Stomach (tissue), 9 donors: ENCODE data around the gene VAV2. TPM values are rescaled to one million over a fixed set of nuclear protein-coding genes. Genes with fewer than 3 reads are reported as not detected.

ENCODE experiments used
- DNase-seq, 2 donors: peaks; one replicate each; pipeline versions ENCODE4 v3.0.0 to v3.0.0-alpha.2; 2013 to 2019
- H3K27ac ChIP-seq, 5 donors: fragments of 200-600 bp in 4 of 5; sonication (generic) in 4 of 5; one replicate each; pipeline ENCODE4 v1.5.1; 2013 to 2019; ENCODE audit warnings: mild to moderate bottlenecking in 1 of 5, moderate library complexity in 1 of 5
- H3K27me3 ChIP-seq, 3 donors: fragments of 200-600 bp; sonication (generic); one replicate each; pipeline ENCODE4 v1.5.1; 2017 to 2019; ENCODE audit warnings: mixed run types in 1 of 3
- H3K36me3 ChIP-seq, 4 donors: fragments of 200-600 bp; sonication (generic); 1 replicate in 3 of 4; 2 replicates in 1 of 4; pipeline ENCODE4 v1.5.1; 2016 to 2019
- H3K4me1 ChIP-seq, 4 donors: fragments of 200-600 bp; sonication (generic); one replicate each; pipeline ENCODE4 v1.5.1; 2016 to 2019
- H3K4me3 ChIP-seq, 4 donors: fragments of 200-600 bp; sonication (generic) in 3 of 4; one replicate each; pipeline ENCODE4 v1.5.1; 2016 to 2019; ENCODE audit warnings: mild to moderate bottlenecking in 1 of 4
- H3K9me3 ChIP-seq, 4 donors: fragments of 200-600 bp; sonication (generic); one replicate each; pipeline ENCODE4 v1.5.1; 2016 to 2019
- EP300 ChIP-seq: sonication (generic); formaldehyde crosslinking; IDR thresholded peaks from one replicate; pipeline ENCODE4 v1.6.1; 2017; ENCODE audit warnings: antibody characterized with exemption
- POLR2A ChIP-seq, 4 donors: fragments of 450-650 bp; IDR thresholded peaks; one replicate each; pipeline ENCODE4 v1.6.1; 2016; ENCODE audit warnings: antibody characterized with exemption in 4 of 4, control low read depth in 2 of 4, mild to moderate bottlenecking in 1 of 4, moderate library complexity in 1 of 4
- POLR2AphosphoS5 ChIP-seq, 3 donors: sonication (generic); formaldehyde crosslinking; IDR thresholded peaks; one replicate each; pipeline ENCODE4 v1.6.1; 2016; ENCODE audit warnings: antibody characterized with exemption in 3 of 3
- WGBS, 5 donors: extraction: QIAGEN DNeasy Blood & Tissue Kit in 3 of 5; methylation state at CpG; one replicate each; pipeline versions ENCODE4 v1.1.5 to v1.1.7; 2013 to 2018; 5-methylcytosine and 5-hydroxymethylcytosine counted together
- intact Hi-C: fragments of 100-400 bp; cut with DNase I; formaldehyde crosslinking; loops from one replicate; pipeline ENCODE4 v1.15.1; 2023; ENCODE audit warnings: low total_unique reads
- polyA plus RNA-seq, 3 donors: library from polyadenylated mRNA; stranded (reverse); fragments of 200-250 nt; gene quantifications; one replicate each; pipeline ENCODE4 v1.2.3, GENCODE V29; 2013
- total RNA-seq, 5 donors: library from RNA; depleted of rRNA; stranded (reverse); fragments of >200 nt; gene quantifications; one replicate each; pipeline versions ENCODE4 v1.1.0 to v1.2.3, GENCODE V29; 2014 to 2016
- TF ChIP-seq, protein P1 (sequence below), 7 experiments: fragments of 450-650 bp in 4 of 7; fragments of 200-600 bp in 3 of 7; sonication (generic) in 3 of 7; IDR thresholded peaks; one replicate each; pipeline ENCODE4 v1.5.1; 2016 to 2019; ENCODE audit warnings: antibody characterized with exemption in 7 of 7, control low read depth in 2 of 7, mild to moderate bottlenecking in 1 of 7
- donor health status: healthy with polysubstance abuse.
- donor health status: Bipolar disorder and iron deficiency.
- donor health status: healthy.

Gene VAV2
- total and polyA plus RNA-seq, 8 donors, result 4.1 to 14.2 (median 7.0) TPM

DNA sequence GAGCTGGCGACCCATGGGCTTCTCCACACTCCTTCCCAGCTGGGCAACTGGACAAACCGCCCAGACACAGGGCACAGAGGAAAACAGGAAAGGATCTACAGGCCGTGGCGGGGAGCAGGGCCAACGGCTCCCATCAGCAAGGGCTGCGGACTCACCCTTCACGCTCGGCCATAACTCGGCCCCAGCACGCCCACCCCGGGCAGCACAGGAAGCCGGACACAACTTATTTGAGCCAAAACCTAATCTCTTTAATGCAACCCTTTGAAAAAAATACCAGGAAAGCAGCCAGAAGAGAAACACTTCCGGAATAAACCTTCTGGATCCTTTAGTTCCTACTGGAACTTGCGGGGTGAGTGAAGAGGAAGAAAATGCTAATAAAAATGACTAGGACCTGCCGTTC, 59.9 kb downstream of the VAV2 start:
- TF ChIP-seq EP300 (no peak), POLR2AphosphoS5 (IDR thresholded peaks at IDR 0.05) (no peak)
- TF ChIP-seq, protein P1, sequence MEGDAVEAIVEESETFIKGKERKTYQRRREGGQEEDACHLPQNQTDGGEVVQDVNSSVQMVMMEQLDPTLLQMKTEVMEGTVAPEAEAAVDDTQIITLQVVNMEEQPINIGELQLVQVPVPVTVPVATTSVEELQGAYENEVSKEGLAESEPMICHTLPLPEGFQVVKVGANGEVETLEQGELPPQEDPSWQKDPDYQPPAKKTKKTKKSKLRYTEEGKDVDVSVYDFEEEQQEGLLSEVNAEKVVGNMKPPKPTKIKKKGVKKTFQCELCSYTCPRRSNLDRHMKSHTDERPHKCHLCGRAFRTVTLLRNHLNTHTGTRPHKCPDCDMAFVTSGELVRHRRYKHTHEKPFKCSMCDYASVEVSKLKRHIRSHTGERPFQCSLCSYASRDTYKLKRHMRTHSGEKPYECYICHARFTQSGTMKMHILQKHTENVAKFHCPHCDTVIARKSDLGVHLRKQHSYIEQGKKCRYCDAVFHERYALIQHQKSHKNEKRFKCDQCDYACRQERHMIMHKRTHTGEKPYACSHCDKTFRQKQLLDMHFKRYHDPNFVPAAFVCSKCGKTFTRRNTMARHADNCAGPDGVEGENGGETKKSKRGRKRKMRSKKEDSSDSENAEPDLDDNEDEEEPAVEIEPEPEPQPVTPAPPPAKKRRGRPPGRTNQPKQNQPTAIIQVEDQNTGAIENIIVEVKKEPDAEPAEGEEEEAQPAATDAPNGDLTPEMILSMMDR (IDR thresholded peaks at IDR 0.05), result no peak
- no peak for DNase-seq
- H3K9me3 ChIP-seq, result no peaks in the 10 kb centered on the region
- 24 to 53% (median 40%) methylated on average over 11 to 15 of the region's 15 CpGs for WGBS, 5 donors
- H3K4me3 ChIP-seq, result no peak overlapping the region
- peak overlapping the region in 2 of 5 donors; percentile 17 to 46 for H3K27ac ChIP-seq
- peaks cover 10 to 40% (median 25%) of the 10 kb centered on the region in 4 donors for H3K4me1 ChIP-seq
- H3K36me3 ChIP-seq, result peaks cover 0 to 4% (median 2%) of the 10 kb centered on the region in 4 donors
- no peaks in the 10 kb centered on the region for H3K27me3 ChIP-seq
- intact Hi-C loops, result no loop called here

DNA sequence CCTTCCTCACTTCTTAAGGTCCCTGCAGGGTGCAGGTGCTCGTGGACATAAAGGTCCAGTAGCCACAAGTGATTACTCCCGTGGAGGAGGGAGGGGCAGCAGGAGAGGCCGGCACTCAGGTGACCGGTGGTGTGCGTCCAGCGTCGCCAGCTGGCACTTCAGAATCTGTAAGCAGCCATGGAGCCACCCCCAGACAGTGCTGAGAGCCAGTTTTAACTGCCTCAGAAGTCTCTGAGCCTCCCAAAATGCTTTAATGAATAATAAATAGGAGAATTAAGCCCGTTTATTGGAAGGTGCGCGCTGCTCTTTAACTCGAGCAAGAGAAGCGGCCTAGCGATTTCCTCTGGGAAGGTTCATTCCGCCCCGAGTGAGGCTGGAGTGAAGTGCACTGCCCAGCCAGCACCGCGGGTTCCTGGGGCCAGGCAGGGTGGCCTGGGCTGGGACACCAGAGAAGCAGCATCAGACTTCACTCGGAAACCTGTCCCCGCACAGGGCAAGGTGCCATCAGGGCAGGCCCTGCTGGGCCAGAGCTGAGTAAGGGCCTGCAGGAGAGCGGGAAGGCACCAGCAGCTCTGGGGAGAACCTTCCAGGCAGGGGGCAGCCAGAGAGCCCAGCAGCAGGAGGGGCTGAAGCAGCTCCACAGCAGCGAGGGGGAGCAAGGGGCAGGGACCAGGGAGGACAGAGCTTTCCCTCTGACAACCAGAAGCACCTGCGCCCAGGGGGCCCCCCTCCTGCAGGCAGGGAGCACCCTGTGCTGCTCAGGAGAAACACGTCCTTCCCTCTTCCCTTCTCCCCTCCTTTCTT, 61.2 kb downstream of the VAV2 start:
- peaks cover 9 to 31% (median 22%) of the 10 kb centered on the region in 4 donors for H3K4me1 ChIP-seq
- no peak for DNase-seq
- H3K4me3 ChIP-seq, result no peak overlapping the region
- no peak overlapping the region for H3K27ac ChIP-seq
- no peaks in the 10 kb centered on the region for H3K9me3 ChIP-seq
- H3K27me3 ChIP-seq, result no peaks in the 10 kb centered on the region
- TF ChIP-seq, protein P1 (IDR thresholded peaks at IDR 0.05), result no peak
- TF ChIP-seq POLR2A (IDR thresholded peaks at IDR 0.05), result no peak
- TF ChIP-seq EP300, result no peak
- TF ChIP-seq POLR2AphosphoS5 (IDR thresholded peaks at IDR 0.05), result no peak
- intact Hi-C loops, result no loop called here
- H3K36me3 ChIP-seq, result peaks cover 0 to 4% (median 0%) of the 10 kb centered on the region in 4 donors
- 72 to 79% (median 73%) methylated on average over 20 to 23 of the region's 23 CpGs for WGBS, 5 donors

DNA sequence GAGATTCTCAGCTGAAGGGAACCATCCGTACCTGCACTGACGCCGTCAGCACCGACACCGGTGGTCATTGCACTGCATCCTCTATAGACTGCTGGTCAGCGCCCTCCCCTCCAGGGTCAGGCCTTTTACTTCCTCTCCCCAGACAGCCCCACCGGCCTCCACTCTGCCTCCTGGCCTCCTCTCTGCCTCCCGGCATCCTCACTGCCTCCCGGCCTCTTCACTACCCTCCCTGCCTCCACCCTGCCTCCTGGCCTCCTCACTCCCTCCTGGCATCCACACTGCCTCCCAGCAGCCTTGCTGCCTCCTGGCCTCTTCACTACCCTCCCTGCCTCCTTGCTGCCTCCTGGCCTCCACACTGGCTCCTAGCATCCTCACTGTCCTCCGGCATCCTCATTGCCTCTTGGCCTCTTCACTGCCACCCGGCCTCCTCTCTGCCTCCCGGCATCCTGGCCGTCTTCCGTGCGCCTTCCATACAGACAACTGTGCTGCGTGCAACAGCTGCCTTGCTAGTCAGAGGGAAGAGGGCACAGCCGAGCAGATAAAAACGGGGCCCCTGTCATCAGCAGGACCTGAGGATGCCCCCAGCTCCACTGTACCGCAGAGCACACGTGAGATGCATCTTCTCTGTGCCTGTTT, 62.0 kb downstream of the VAV2 start:
- Histone ChIP-seq H3K27ac (no peak overlapping the region), H3K27me3 (no peaks in the 10 kb centered on the region), H3K36me3 (peaks cover 0 to 4% (median 0%) of the 10 kb centered on the region in 4 donors), H3K4me1 (peaks cover 2 to 24% (median 14%) of the 10 kb centered on the region in 4 donors), H3K9me3 (no peaks in the 10 kb centered on the region), H3K4me3 (no peak overlapping the region)
- DNase-seq, result no peak
- intact Hi-C loops, result no loop called here
- no peak for TF ChIP-seq POLR2AphosphoS5 (IDR thresholded peaks at IDR 0.05)
- TF ChIP-seq, protein P1 (IDR thresholded peaks at IDR 0.05), result no peak
- 74 to 87% (median 78%) methylated on average over 20 of the region's 20 CpGs for WGBS, 5 donors

DNA sequence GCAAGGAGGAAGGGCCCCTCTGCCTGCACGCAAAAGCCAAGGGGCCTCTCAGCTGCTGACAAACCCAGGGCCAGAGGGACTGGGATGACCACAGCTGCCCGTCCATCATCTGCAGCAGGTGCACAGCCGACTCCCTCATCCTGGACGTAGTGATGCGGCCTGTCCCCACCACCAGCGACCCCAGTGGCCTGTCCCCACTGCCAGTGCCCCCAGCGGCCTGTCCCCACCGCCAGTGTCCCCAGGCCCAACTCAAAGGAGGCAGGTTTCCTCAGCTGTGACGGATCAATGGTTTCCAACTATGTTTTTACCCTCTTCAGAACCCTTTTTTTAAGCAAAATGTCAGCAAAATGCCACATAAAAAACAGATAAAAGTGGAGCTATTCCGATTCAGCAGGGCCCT, 62.5 kb downstream of the VAV2 start:
- TF ChIP-seq EP300, result no peak
- no peak for TF ChIP-seq POLR2AphosphoS5 (IDR thresholded peaks at IDR 0.05)
- TF ChIP-seq, protein P1 (IDR thresholded peaks at IDR 0.05), result no peak
- TF ChIP-seq POLR2A (IDR thresholded peaks at IDR 0.05), result no peak
- 83 to 92% (median 86%) methylated on average over 6 to 10 of the region's 10 CpGs for WGBS, 5 donors
- intact Hi-C loops, result no loop called here
- H3K27ac ChIP-seq, result no peak overlapping the region
- H3K9me3 ChIP-seq, result no peaks in the 10 kb centered on the region
- DNase-seq, result no peak
- H3K36me3 ChIP-seq, result peaks cover 0 to 8% (median 0%) of the 10 kb centered on the region in 4 donors
- peaks cover 0 to 18% (median 10%) of the 10 kb centered on the region in 4 donors for H3K4me1 ChIP-seq
- no peaks in the 10 kb centered on the region for H3K27me3 ChIP-seq
- no peak overlapping the region for H3K4me3 ChIP-seq
